Skeletal muscle satellite cell (primary cell): ENCODE data around the gene DCUN1D2.
"Not testable (repeated sequence)": the region's sequence is repeated elsewhere in the genome, so short reads cannot be mapped to it uniquely, and the experiment has no call there.

Source experiments
- H3K27me3 ChIP-seq: 2 replicates; pipeline ENCODE4 v1.7.0; 2013; ENCODE audit warnings: low read length; ENCODE audit not compliant: control insufficient read depth, insufficient read depth
- H3K36me3 ChIP-seq: 2 replicates; pipeline ENCODE4 v1.7.0; 2013; ENCODE audit warnings: mild to moderate bottlenecking, control low read depth, low read length; ENCODE audit not compliant: insufficient read depth
- H3K4me1 ChIP-seq: 2 replicates; pipeline ENCODE4 v1.7.0; 2013; ENCODE audit warnings: low read length; ENCODE audit not compliant: control insufficient read depth, insufficient read depth
- H3K4me2 ChIP-seq: 2 replicates; pipeline ENCODE4 v1.7.0; 2013; ENCODE audit warnings: mild to moderate bottlenecking, low read length
- H3K4me3 ChIP-seq: 2 replicates; pipeline ENCODE4 v1.7.0; 2013; ENCODE audit warnings: low read length
- H3K9ac ChIP-seq: 2 replicates; pipeline ENCODE4 v1.7.0; 2013; ENCODE audit warnings: mild to moderate bottlenecking, low read depth, low read length, moderate library complexity
- H3K9me3 ChIP-seq: replicated peaks from 2 replicates; pipeline ENCODE4 v1.7.0; 2013; ENCODE audit warnings: mild to moderate bottlenecking, control low read depth, low read length

The DCUN1D2 gene

GRCh38 chr13:113532156-113532806 lies 41.8 kb upstream of the DCUN1D2 start:
- Histone ChIP-seq H3K27me3 (no peaks in the 10 kb centered on the region), H3K9ac (no peak overlapping the region), H3K4me2 (no peak overlapping the region), H3K9me3 (no peaks in the 10 kb centered on the region), H3K4me1 (peaks cover 18% of the 10 kb centered on the region), H3K36me3 (peaks cover 69% of the 10 kb centered on the region), H3K4me3 (no peak overlapping the region)

- H3K36me3 ChIP-seq = peaks cover 75% of the 10 kb centered on the region
Observed at GRCh38 chr13:113531041-113531873, 40.7 kb upstream of the DCUN1D2 start.

GRCh38 chr13:113528813-113529180 lies 38.3 kb upstream of the DCUN1D2 start:
- Histone ChIP-seq H3K27me3 (no peaks in the 10 kb centered on the region), H3K9ac (no peak overlapping the region), H3K4me2 (no peak overlapping the region), H3K4me1 (peaks cover 18% of the 10 kb centered on the region), H3K4me3 (no peak overlapping the region), H3K36me3 (peaks cover 81% of the 10 kb centered on the region), H3K9me3 (no peaks in the 10 kb centered on the region)

More at GRCh38 chr13:113531041-113531873, 40.7 kb upstream of the DCUN1D2 start:
- H3K27me3 ChIP-seq = no peaks in the 10 kb centered on the region
- H3K4me2 ChIP-seq = no peak overlapping the region
- H3K9ac ChIP-seq = no peak overlapping the region
- H3K4me3 ChIP-seq = no peak overlapping the region
- peaks cover 18% of the 10 kb centered on the region for H3K4me1 ChIP-seq
- no peaks in the 10 kb centered on the region for H3K9me3 ChIP-seq

GRCh38 chr13:113528101-113528812 lies 37.7 kb upstream of the DCUN1D2 start:
- H3K4me1 ChIP-seq = peaks cover 18% of the 10 kb centered on the region
- no peaks in the 10 kb centered on the region for H3K9me3 ChIP-seq
- H3K9ac ChIP-seq = no peak overlapping the region
- peak overlapping the region; percentile 8 for H3K4me2 ChIP-seq
- H3K36me3 ChIP-seq = peaks cover 81% of the 10 kb centered on the region
- H3K4me3 ChIP-seq = no peak overlapping the region
- H3K27me3 ChIP-seq = no peaks in the 10 kb centered on the region

GRCh38 chr13:113527272-113527958 lies 36.9 kb upstream of the DCUN1D2 start:
- peaks cover 18% of the 10 kb centered on the region for H3K4me1 ChIP-seq
- peaks cover 80% of the 10 kb centered on the region for H3K36me3 ChIP-seq
- H3K4me3 ChIP-seq = no peak overlapping the region
- no peaks in the 10 kb centered on the region for H3K9me3 ChIP-seq
- no peak overlapping the region for H3K4me2 ChIP-seq
- H3K9ac ChIP-seq = no peak overlapping the region
- H3K27me3 ChIP-seq = no peaks in the 10 kb centered on the region

- Histone ChIP-seq H3K4me3 (no peak overlapping the region), H3K9ac (no peak overlapping the region), H3K4me2 (no peak overlapping the region), H3K36me3 (peaks cover 81% of the 10 kb centered on the region), H3K9me3 (no peaks in the 10 kb centered on the region), H3K4me1 (peaks cover 13% of the 10 kb centered on the region), H3K27me3 (no peaks in the 10 kb centered on the region)
Observed at GRCh38 chr13:113526466-113527220, 36.1 kb upstream of the DCUN1D2 start.

GRCh38 chr13:113522438-113522837 lies 31.9 kb upstream of the DCUN1D2 start:
- not testable (repeated sequence) for H3K27me3 ChIP-seq, H3K4me3 ChIP-seq, H3K4me2 ChIP-seq, H3K9me3 ChIP-seq, H3K9ac ChIP-seq, H3K4me1 ChIP-seq
- peaks cover 60% of the 10 kb centered on the region for H3K36me3 ChIP-seq

GRCh38 chr13:113520571-113520970 lies 30.1 kb upstream of the DCUN1D2 start:
- Histone ChIP-seq H3K4me2 (no peak overlapping the region), H3K27me3 (no peaks in the 10 kb centered on the region), H3K36me3 (peaks cover 50% of the 10 kb centered on the region), H3K4me1 (no peaks in the 10 kb centered on the region), H3K9me3 (no peaks in the 10 kb centered on the region), H3K9ac (no peak overlapping the region), H3K4me3 (no peak overlapping the region)

- H3K4me2 ChIP-seq = no peak overlapping the region
- H3K36me3 ChIP-seq = peaks cover 48% of the 10 kb centered on the region
- H3K4me1 ChIP-seq = no peaks in the 10 kb centered on the region
- H3K9me3 ChIP-seq = no peaks in the 10 kb centered on the region
- H3K27me3 ChIP-seq = no peaks in the 10 kb centered on the region
- no peak overlapping the region for H3K9ac ChIP-seq
- H3K4me3 ChIP-seq = no peak overlapping the region
Observed at GRCh38 chr13:113519556-113519955, 29.0 kb upstream of the DCUN1D2 start.

- no peaks in the 10 kb centered on the region for H3K9me3 ChIP-seq
- no peaks in the 10 kb centered on the region for H3K27me3 ChIP-seq
- H3K4me2 ChIP-seq = no peak overlapping the region
- peaks cover 44% of the 10 kb centered on the region for H3K36me3 ChIP-seq
- no peaks in the 10 kb centered on the region for H3K4me1 ChIP-seq
- H3K4me3 ChIP-seq = no peak overlapping the region
- no peak overlapping the region for H3K9ac ChIP-seq
Observed at GRCh38 chr13:113518076-113518803, 27.7 kb upstream of the DCUN1D2 start.
